CD4-positive, alpha-beta T cell treated with Interleukin-15 for 1 hour (primary cell): ENCODE data around the gene ATP8B4.
"Not testable (repeated sequence)": the region's sequence is repeated elsewhere in the genome, so short reads cannot be mapped to it uniquely, and the experiment has no call there.

ENCODE experiments used
- DNase-seq: peaks from one replicate; pipeline ENCODE4 v3.0.0-alpha.2; 2020

Gene ATP8B4

GRCh38 chr15:50107591-50108408 is 11.2 kb downstream of the ATP8B4 start:
- DNase-seq: peak; percentile 61

DNA sequence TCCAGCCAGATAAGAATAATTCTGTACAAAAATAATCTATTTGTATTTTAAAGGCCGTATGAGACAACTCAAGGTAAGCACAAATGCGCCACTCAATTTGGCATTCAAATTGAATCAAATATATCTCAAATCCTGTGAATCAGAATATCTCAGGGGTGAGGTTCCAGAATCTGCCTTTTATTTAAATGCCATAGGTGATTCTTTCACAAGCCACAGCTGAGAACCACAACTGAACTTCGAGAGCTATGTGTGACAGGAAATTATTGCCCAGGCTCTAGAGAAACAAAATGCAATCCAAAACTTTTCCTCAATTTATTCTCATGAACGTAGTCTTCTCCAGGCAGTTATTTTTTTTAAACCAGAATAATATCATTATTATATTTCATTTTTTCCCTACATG is 11.9 kb downstream of the ATP8B4 start:
- DNase-seq: no peak

- DNase-seq: no peak
Observed at GRCh38 chr15:50106457-50106856, 12.6 kb downstream of the ATP8B4 start.

DNA sequence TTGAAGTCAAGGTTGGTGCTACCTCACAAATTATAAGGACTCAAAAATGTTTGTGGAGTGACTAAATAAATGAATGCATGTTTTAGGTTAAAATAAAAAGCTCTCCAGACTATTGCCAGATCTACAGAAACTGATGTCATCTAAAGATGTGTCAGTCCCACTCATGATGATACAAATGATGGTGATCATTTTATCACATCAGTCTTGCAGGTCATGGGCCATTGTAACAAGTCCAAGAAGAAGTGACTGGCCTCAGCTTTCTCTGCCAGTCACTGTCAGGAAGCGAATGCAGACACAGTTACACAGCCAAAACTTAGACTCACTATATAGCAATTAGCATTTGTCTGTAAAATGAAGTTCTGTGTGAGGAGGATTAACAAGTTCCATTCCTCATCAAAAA is 18.5 kb downstream of the ATP8B4 start:
- no peak for DNase-seq

- no peak for DNase-seq
Observed at GRCh38 chr15:50098545-50098944, 20.5 kb downstream of the ATP8B4 start.

- DNase-seq: no peak
Observed at GRCh38 chr15:50095938-50096821, 22.9 kb downstream of the ATP8B4 start.

- not testable (repeated sequence) for DNase-seq
Observed at GRCh38 chr15:50089386-50089785, 29.6 kb downstream of the ATP8B4 start.

- no peak for DNase-seq
Observed at GRCh38 chr15:50084932-50085331, 34.1 kb downstream of the ATP8B4 start.

DNA sequence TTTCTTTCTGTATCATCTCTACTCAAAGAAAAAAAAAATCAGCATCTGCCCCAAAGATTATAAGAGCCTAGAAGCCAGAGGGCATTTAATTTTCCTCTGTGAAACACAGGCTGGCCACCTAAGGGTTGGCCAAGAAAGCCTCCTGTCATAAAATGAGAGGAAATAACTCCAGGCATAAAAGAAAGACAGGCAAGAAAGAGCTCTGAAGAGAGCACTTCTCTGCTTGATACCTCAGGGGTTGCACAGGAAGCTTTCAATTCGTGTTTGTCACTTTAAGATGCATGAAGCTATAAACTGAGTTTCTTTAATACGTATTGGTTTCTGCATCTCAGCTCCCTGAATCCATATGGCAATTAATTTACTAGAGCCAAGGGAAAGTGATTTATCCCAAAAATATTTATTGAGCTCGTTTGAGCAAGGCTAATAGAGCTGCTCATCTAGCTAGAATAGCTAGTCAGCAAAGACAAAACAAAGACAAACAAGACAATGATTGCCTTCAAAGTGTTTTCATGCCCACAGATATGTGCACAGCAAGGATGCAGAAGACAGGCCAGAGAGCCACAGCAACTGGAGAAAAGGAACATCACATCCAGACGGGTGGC is 35.5 kb downstream of the ATP8B4 start:
- no peak for DNase-seq

- no peak for DNase-seq
Observed at GRCh38 chr15:50082066-50082465, 37.0 kb downstream of the ATP8B4 start.

GRCh38 chr15:50077651-50078050 is 41.4 kb downstream of the ATP8B4 start:
- no peak for DNase-seq

DNA sequence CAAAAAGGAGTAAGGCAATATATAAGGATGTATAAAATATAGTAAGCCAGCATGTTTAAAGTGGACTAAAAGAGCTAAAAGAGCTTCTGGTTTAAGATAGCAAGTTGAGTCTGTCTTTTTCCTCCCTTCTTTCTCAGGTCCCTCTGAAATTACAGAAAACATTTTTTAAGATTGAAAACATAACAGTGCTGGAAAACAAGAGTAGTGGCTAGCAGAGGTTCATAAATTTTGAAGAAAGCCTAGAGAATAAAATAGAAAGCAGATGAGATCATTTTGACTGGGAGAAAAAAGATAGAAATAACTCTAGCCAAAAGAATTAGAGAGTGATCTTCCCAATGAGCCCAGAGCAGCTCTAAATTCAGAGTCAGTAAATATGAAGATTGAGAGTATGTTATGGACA is 41.9 kb downstream of the ATP8B4 start:
- DNase-seq: no peak

- no peak for DNase-seq
Observed at GRCh38 chr15:50075319-50075718, 43.7 kb downstream of the ATP8B4 start.

- no peak for DNase-seq
Observed at GRCh38 chr15:50071551-50072258, 47.3 kb downstream of the ATP8B4 start.

DNA sequence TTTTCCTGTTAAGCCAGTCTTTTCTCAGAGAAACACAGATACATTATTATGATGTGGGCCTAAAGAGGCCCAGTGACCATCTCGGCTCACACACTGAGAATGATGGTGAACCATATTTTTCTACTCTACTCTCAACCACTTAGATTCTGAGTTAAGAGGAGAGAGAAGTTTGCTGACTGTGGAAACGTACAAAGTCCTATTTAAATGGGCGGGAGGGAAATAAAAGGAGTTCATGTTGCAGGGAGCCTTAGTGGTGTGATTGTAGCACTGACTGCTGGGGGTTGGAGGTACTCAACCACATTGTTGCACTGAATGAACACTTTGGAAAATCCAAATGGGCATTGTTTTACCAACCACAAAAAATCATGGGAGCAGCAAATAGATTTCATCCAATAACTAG is 51.0 kb downstream of the ATP8B4 start:
- no peak for DNase-seq

DNA sequence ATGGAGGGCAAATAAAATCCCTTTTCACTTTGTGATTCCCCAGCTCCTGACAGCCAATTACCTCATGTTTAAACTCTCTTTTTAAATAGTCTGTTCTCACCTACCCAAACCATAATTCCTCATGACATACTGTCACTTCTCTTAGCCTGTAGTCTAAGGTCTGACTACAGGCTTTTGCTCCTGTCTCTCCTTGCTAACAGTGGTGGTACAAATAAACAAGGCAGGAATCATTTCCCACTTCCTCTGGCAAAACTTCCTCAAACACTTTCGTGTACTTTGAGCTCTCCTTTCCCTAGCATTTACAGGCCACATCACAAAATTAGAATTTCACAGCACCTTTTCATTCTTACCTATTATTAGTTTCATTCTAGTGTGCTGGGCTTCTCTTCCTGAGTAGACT is 51.8 kb downstream of the ATP8B4 start:
- no peak for DNase-seq

- DNase-seq: no peak
Observed at GRCh38 chr15:50066666-50067065, 52.4 kb downstream of the ATP8B4 start.

DNA sequence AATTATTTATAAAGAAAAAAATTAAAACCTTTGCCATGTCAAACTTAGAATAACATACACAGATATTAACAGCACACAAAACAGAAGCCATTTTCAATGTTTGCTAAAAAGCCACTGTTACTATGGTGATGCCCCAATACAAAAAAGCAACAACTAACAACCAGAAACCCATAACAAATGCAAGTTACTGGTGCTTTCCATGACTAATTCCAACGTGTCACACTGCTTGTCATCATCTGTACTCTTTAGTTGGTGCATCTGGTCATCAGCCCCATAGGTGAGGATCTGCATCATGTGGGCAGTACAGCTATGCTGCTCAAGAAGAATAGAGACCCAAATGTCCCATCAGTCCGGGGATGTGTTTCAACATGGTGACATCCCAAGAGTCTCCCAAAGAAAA is 52.8 kb downstream of the ATP8B4 start:
- DNase-seq: peak; percentile 66

DNA sequence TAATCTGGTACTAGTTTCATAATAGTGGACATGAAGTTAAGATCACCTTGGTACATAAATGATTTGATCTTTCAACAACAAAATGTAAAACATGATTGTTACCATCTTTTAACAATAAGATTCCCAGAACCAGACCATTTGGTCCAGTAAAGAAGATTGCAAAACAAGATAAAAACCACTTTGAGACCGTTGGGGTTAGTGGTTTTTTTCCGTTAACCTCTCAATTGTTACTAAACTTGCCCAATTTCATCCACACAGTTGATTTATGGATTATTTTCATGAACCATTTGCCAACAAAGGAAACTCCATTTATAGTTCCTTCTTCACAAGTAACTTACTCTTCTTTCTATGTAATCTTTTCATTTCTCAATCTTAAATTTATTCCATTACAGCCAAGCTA is 53.8 kb downstream of the ATP8B4 start:
- no peak for DNase-seq

DNA sequence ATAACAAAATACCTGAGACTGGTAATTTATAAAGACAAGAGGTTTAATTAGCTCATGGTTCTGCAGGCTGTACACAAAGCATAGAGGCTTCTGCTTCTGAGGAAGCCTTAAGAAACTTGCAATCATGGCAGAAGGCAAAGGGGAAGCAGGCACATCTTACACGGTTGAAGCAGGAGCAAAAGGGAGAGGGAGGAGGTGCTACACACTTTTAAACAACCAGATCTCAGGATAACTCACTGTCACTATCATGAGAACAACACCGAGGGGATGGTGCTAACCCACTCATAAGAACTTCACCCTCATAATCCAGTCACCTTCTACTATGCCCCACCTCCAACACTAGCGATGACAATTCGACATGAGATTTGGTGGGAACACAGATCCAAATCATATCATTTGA is 54.4 kb downstream of the ATP8B4 start:
- peak; percentile 16 for DNase-seq

DNA sequence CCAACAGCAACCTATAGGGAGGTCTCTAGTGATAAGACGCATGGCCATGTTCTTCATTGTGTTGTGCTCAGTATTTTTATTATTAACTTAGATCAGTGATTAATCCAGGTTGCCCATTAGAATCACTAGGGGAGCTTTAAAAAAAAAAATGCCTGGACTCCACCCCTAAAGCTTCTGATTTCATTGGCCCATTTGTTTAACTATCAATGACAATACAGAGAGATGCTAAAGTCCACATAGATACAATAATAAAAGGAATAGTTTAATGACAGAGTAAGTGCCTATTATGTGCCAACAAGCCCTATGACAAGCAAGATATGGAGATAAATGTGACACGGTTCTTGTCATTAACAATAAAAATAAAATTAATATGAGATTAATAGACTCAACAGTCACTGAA is 55.8 kb downstream of the ATP8B4 start:
- no peak for DNase-seq

DNA sequence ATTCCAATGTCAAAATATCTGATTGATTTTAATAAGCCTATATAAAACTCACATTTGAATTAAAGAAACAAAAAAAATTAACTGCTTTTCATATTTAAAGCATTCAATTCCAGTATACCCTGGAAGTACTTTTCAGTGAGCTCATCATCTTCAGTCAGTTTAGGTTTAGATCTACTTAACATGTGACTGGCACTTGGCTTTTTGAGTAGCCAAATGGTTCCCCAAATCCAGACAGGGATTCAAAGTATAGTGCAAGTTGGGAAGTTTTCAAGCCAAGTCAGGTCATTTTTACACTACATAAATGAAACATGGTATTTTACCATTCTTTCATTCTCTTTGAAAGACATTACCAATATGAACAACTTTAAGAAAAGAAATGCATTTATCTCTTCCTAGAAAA is 57.5 kb downstream of the ATP8B4 start:
- DNase-seq: no peak

GRCh38 chr15:50059883-50060282 is 59.1 kb downstream of the ATP8B4 start:
- DNase-seq: no peak
